NCI-H748 (cell line): Measurements from ENCODE around the gene SEPHS2.

Experiments used
- DNase-seq: peaks from one replicate; lab custom pipeline; 2025; ENCODE audit not compliant: unreplicated experiment; lab: John Stamatoyannopoulos, UW

Gene SEPHS2

DNA sequence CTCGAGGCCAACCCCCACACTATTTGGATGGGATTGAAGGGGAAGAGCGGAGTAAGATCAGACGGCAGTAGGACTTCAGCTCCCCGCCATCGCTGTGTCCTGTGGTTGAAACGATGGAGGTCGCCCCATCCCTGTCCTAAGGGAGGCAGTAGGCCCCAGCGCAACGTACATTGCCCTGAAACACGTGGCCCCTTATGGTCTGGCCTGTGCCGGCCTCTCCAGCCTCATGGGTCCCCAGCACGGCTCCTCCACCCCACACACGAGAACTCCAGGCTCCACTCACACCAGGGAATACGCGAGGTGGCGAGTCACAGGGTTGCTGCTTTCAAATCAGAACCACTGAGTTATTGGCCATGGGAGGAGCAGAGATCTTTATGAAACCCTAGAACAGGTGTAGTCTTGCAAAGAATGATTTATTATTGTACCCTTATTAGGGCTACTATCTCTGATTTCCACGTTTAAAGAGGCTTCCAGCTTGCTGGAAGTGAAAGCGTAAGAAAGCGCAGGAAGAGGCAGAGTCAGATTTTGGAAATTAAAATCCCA, 15.2 kb downstream of the SEPHS2 start:
- DNase-seq, result no peak

GRCh38 chr16:30429678-30430427, 15.8 kb downstream of the SEPHS2 start, which contains the start of gene DCTPP1:
Gene DCTPP1, minus strand, starts transcription at chr16:30430030. Its CDS starts 50 bp downstream, at chr16:30429980.
- peak; percentile 99 for DNase-seq

DNA sequence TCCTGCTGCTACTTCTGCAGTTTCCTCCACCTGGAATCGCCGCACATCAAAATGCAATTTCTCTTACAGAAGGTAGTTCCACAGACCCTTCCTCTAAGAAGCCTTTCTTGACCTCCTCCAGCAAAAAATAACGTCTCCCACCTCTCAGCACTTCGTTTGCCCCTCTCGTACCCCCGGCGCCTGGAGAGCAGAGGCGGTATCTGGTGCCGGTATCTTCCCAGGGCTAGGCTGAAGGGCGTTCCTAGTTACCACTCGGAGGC, 16.3 kb downstream of the SEPHS2 start:
- DNase-seq, result no peak

DNA sequence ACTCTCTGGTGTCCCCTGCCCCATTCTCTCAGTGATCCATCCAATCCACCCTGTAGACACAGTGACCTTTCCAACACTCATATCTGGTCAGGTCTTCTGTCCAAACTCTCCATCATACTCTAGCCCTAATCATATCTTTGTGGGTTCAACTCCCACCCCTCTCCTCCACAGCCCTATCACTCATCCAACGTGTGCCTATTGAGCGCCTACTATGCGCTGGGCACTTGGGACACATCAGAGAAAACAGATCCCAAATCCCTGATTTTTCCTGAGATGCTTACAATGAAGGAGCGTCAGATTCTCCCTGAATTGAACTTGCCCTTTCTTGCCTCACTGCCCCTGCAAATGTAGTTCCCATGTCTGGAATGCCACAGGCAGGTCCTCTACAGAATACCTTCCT, 17.6 kb downstream of the SEPHS2 start:
- DNase-seq, result no peak

- no peak for DNase-seq
These were observed 24.7 kb downstream of the SEPHS2 start for GRCh38 chr16:30421010-30421409.

DNA sequence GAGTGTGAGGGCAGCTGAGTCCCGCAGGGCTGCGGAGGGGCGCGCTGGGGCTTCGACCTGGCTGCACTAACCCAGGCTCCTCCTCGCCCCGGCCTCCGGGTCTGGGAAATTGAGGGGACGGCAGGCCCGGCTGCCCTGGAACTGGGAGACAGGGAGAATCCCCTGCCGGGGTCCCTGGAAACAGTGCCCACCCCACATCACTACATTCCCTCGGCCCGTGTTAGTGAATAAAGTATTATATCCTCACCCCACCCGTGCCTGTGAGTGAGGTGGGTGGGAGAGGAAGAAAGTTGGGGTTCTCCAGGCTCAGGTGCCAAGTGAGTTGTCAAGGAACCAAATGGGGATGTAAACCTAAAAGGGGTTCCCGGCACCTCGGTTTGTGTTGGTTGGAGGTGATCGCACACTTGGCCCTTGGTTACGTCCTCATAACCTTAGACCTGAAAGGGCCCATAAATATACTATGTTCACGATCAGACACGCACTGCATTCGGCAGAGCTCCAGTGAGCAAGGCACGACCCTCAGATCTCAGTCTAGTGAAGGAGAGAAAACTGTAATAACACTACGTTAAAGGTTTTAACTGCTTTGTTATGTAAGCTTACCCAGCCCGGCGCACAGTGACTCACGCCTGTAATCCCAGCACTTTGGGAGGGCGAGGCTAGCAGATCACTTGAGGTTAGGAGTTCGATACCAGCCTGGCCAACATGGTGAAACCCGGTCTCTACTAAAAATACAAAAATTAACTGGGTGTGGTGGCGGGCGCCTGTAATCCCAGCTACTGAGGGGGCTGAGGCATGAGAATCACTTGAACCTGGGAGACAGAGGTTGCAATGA, 27.1 kb downstream of the SEPHS2 start:
- DNase-seq, result no peak

DNA sequence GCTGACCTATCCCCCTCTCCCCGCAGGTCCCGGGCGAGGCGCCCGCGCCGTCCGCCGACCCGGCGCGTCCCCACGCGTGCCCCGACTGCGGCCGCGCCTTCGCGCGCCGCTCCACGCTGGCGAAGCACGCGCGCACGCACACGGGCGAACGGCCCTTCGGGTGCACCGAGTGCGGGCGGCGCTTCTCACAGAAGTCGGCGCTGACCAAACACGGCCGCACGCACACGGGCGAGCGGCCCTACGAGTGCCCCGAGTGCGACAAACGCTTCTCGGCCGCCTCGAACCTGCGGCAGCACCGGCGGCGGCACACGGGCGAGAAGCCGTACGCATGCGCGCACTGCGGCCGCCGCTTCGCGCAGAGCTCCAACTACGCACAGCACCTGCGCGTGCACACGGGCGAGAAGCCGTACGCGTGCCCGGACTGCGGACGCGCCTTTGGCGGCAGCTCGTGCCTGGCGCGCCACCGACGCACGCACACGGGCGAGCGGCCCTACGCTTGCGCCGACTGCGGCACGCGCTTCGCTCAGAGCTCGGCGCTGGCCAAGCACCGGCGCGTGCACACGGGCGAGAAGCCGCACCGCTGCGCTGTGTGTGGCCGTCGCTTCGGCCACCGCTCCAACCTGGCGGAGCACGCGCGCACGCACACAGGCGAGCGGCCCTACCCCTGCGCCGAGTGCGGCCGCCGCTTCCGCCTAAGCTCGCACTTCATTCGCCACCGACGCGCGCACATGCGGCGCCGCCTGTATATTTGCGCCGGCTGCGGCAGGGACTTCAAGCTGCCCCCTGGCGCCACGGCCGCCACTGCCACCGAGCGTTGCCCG, 27.9 kb downstream of the SEPHS2 start:
- DNase-seq, result peak; percentile 96

- peak; percentile 41 for DNase-seq
These were observed 28.8 kb downstream of the SEPHS2 start for GRCh38 chr16:30416624-30417528.

GRCh38 chr16:30416047-30416603, 29.5 kb downstream of the SEPHS2 start:
- DNase-seq, result no peak

- DNase-seq, result no peak
These were observed 31.5 kb downstream of the SEPHS2 start for GRCh38 chr16:30414159-30414558.

GRCh38 chr16:30413112-30413806, 32.4 kb downstream of the SEPHS2 start:
- DNase-seq, result no peak

DNA sequence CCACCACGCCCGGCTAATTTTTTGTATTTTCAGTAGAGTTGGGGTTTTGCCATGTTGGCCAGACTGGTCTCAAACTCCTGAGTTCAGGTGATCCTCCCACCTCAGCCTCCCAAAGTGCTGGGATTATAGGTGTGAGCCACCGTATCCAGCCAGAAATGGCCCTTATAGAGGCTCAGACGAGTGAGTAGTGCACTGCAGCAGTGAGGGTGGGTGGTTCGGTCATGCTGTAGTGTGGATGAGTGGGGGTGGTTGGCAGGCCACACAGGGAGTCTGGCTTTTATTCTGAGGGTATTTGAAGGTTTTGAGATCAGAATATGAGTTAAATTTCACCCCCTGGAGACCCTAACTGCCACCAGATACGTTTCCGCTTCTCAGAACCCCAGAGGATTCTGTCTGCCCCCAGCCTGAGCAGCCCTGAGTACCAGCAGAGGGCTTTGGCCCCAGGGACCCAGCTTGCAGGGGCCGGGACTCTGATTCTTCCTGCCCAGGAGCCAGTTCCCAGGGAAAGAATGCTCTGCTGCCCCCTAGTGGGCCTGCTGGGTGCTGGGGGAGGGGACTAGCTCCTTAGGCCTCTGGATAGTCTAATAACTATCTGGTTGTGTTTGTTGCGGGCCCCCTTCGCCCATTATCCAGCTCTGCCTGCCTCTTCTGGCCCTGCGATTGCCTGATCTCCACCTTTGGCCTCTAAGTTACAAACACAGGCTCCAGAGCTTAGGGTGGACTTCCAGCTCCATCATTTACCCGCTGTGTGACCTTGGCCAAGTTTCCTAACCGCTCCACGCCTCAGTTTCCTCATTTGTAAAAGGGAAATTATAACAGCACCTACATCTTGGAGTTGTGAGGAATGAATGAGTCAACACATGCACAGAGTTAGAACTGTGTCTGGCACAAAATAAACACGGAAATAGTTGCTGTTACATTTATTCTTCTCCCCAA, 36.3 kb downstream of the SEPHS2 start:
- DNase-seq, result peak; percentile 76

GRCh38 chr16:30407804-30408534, 37.7 kb downstream of the SEPHS2 start:
- no peak for DNase-seq

GRCh38 chr16:30407102-30407803, 38.4 kb downstream of the SEPHS2 start, which contains the start of gene ZNF771:
Gene ZNF771, plus strand, starts transcription at chr16:30407606. Its CDS starts 448 bp downstream, at chr16:30408054.
- DNase-seq, result peak; percentile 86

GRCh38 chr16:30406795-30407101, 38.9 kb downstream of the SEPHS2 start:
- no peak for DNase-seq

- DNase-seq, result no peak
These were observed 43.8 kb downstream of the SEPHS2 start for GRCh38 chr16:30401768-30402425.
